GM12873 (cell line): Measurements from ENCODE around the gene NEIL1.

Experiments used
- CTCF ChIP-seq: IDR thresholded peaks from 2 replicates; pipeline ENCODE4 v1.5.1; 2012; ENCODE audit warnings: low read depth, mild to moderate bottlenecking, moderate library complexity, low read length, control low read depth; ENCODE audit not compliant: insufficient read depth; ENCODE audit errors: missing control alignments

NEIL1 gene

GRCh38 chr15:75348034-75348561 lies 1.3 kb downstream of the NEIL1 start:
- no peak for TF ChIP-seq CTCF

- no peak for TF ChIP-seq CTCF
These were observed 1.9 kb downstream of the NEIL1 start for GRCh38 chr15:75348562-75349350.

GRCh38 chr15:75349851-75350588 lies 3.2 kb downstream of the NEIL1 start:
- TF ChIP-seq CTCF, result no peak

- TF ChIP-seq CTCF, result no peak
These were observed 3.9 kb downstream of the NEIL1 start for GRCh38 chr15:75350601-75351361.

- no peak for TF ChIP-seq CTCF
These were observed 5.6 kb downstream of the NEIL1 start for GRCh38 chr15:75352186-75353080.

- no peak for TF ChIP-seq CTCF
These were observed 6.8 kb downstream of the NEIL1 start for GRCh38 chr15:75353604-75354003.
